ENCODE measurements around the gene NFKBIE. TPM values are rescaled to one million over a fixed set of nuclear protein-coding genes. Genes with fewer than 3 reads are reported as not detected.

The NFKBIE gene
- total and polyA plus RNA-seq, 2 experiments from 2014 or later, result 12.5 to 34.2 TPM

DNA sequence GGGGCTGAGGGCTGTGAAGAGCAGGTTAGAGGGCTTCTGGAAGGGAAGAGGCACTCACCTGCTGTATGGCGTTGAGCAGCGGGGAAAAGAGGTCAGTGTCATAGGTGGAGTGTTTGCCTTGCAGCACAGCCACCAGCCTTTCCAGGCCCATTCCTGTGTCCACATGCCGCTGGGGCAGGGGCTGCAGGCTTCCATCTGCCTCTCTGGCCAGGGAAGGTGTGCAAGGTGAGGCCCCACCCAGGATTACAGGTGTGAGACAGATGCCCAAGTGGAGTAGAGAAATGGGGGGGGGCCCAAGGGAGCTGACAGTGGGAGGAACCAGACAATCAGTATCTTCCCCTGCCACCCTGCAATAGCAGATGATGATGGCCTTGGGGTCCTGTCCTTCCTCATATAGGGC is 44.9 kb upstream of the NFKBIE start:
- H3K27ac ChIP-seq, result no peak overlapping the region
- no peaks in the 10 kb centered on the region for H3K27me3 ChIP-seq
- H3K4me1 ChIP-seq (ENCODE audit: low read depth), result no peaks in the 10 kb centered on the region
- H3K36me3 ChIP-seq, result peaks cover 24% of the 10 kb centered on the region
- no peaks in the 10 kb centered on the region for H3K9me3 ChIP-seq (ENCODE audit: low read depth)
- H3K4me3 ChIP-seq, result no peak overlapping the region
- no peak for DNase-seq (ENCODE audit: low read depth in 1 of 2, low spot score in 1 of 2)
- TF ChIP-seq, protein P1, sequence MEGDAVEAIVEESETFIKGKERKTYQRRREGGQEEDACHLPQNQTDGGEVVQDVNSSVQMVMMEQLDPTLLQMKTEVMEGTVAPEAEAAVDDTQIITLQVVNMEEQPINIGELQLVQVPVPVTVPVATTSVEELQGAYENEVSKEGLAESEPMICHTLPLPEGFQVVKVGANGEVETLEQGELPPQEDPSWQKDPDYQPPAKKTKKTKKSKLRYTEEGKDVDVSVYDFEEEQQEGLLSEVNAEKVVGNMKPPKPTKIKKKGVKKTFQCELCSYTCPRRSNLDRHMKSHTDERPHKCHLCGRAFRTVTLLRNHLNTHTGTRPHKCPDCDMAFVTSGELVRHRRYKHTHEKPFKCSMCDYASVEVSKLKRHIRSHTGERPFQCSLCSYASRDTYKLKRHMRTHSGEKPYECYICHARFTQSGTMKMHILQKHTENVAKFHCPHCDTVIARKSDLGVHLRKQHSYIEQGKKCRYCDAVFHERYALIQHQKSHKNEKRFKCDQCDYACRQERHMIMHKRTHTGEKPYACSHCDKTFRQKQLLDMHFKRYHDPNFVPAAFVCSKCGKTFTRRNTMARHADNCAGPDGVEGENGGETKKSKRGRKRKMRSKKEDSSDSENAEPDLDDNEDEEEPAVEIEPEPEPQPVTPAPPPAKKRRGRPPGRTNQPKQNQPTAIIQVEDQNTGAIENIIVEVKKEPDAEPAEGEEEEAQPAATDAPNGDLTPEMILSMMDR (IDR thresholded peaks at IDR 0.05; ENCODE audit: low read depth, low read length), result no peak

DNA sequence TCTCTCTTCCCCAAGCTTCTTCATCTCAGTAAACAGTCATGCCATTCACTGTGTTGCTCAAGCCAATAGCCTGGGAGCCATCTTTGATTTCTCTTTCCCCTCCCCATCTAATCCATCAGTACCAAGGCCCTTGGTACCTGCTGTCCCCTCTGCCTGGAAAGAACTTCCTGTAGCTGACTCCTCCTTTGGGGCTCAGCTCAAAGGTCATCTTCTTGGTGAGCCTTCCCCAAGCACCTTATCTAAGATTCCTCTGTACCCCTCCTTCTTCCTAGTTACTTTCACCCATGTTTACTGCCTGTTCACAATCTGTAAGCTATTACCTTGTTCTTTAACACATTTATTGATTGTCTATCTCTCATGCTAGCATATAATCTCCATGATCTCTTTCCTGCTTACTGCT is 44.3 kb upstream of the NFKBIE start:
- Histone ChIP-seq H3K9me3 (ENCODE audit: low read depth) (no peaks in the 10 kb centered on the region), H3K36me3 (peaks cover 24% of the 10 kb centered on the region), H3K4me1 (ENCODE audit: low read depth) (no peaks in the 10 kb centered on the region), H3K27me3 (no peaks in the 10 kb centered on the region), H3K27ac (no peak overlapping the region), H3K4me3 (no peak overlapping the region)
- TF ChIP-seq, protein P1 (IDR thresholded peaks at IDR 0.05; ENCODE audit: low read depth, low read length), result no peak
- DNase-seq (ENCODE audit: low read depth in 1 of 2, low spot score in 1 of 2), result no peak

DNA sequence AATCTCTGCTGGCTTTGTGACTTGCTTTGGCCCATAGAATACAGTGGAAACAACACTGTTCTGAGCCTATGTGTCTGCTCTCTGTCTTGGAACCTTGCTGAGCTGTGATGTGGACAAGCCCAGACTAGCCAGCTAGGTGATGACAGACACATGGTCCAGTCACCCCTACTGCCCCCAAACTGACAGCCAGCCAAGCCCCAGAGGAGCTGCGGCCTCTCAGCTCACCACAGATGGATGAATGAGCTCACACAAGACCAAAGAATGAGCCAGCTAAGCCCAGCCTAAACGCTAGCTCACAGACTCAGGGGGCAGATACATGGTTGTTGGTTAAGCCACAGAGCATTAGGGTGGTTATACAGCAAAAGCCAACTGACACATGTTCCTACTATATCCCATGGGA is 43.7 kb upstream of the NFKBIE start:
- no peak overlapping the region for H3K4me3 ChIP-seq

DNA sequence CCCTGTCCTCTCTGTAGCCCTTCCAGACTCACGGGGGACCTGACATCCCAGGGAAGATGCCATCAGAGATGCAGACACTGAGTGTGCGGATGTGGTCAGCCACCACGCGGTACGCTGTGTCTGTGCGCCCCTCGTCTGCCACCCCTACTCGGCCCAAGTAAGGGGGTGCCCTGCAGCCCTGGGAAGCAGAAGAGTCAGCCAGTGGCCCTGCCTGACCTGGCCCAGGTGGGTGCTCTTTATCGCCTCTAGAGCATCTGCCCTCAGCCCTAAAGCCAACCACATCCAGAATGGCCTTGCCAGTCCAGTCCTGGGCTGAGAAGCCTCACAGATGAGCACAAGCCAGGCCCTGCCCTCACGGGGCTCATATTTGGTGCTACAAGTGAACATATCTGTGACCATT is 41.9 kb upstream of the NFKBIE start:
- Histone ChIP-seq H3K4me1 (ENCODE audit: low read depth) (no peaks in the 10 kb centered on the region), H3K36me3 (peaks cover 26% of the 10 kb centered on the region), H3K9me3 (ENCODE audit: low read depth) (no peaks in the 10 kb centered on the region), H3K27ac (no peak overlapping the region), H3K27me3 (no peaks in the 10 kb centered on the region), H3K4me3 (no peak overlapping the region)
- TF ChIP-seq, protein P1 (IDR thresholded peaks at IDR 0.05; ENCODE audit: low read depth, low read length), result no peak
- no peak for DNase-seq (ENCODE audit: low read depth in 1 of 2, low spot score in 1 of 2)

More for the DNA sequence above, 43.7 kb upstream of the NFKBIE start:
- no peaks in the 10 kb centered on the region for H3K9me3 ChIP-seq (ENCODE audit: low read depth)
- TF ChIP-seq, protein P1 (IDR thresholded peaks at IDR 0.05; ENCODE audit: low read depth, low read length), result no peak
- H3K36me3 ChIP-seq, result peaks cover 24% of the 10 kb centered on the region
- no peak overlapping the region for H3K27ac ChIP-seq
- peak in 1 of 2 donors; percentile 38 for DNase-seq (ENCODE audit: low read depth in 1 of 2, low spot score in 1 of 2)
- no peaks in the 10 kb centered on the region for H3K4me1 ChIP-seq (ENCODE audit: low read depth)
- H3K27me3 ChIP-seq, result no peaks in the 10 kb centered on the region

DNA sequence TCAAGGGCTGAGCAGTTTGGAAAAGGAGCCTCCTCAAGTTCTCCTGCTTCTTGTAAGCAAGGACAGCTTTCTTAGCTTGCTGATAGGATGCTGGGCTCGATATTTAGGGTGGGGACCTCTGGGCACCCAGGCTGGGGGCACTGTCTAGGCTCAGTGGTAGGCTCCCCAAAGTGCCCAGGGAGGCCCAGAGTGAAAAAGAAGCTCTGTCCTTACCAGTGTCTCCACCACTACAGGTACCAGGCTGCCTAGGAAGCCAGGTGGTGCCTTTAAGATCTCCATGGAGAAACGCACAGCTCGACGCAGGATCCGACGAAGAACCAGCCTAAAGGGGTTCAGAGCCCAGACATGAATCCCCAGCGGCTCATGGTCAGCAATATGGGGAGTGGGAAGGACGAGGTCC is 41.4 kb upstream of the NFKBIE start:
- no peaks in the 10 kb centered on the region for H3K27me3 ChIP-seq
- TF ChIP-seq, protein P1 (IDR thresholded peaks at IDR 0.05; ENCODE audit: low read depth, low read length), result no peak
- no peak overlapping the region for H3K4me3 ChIP-seq
- DNase-seq (ENCODE audit: low read depth in 1 of 2, low spot score in 1 of 2), result no peak
- H3K9me3 ChIP-seq (ENCODE audit: low read depth), result no peaks in the 10 kb centered on the region
- H3K36me3 ChIP-seq, result peaks cover 24% of the 10 kb centered on the region
- H3K27ac ChIP-seq, result no peak overlapping the region
- H3K4me1 ChIP-seq (ENCODE audit: low read depth), result no peaks in the 10 kb centered on the region
